Neural progenitor cell (in vitro differentiated cells): Measurements from ENCODE around the gene XPR1.

Source experiments
- CTCF ChIP-seq: fragments of 200-600 bp; sonication (generic); IDR thresholded peaks from 2 replicates; pipeline ENCODE4 v1.5.1; 2017; ENCODE audit warnings: antibody characterized with exemption, mild to moderate bottlenecking
- EZH2 ChIP-seq: fragments of 200-600 bp; sonication (generic); IDR thresholded peaks from 2 replicates; pipeline ENCODE4 v1.6.1; 2017; ENCODE audit warnings: antibody characterized with exemption, mild to moderate bottlenecking, moderate library complexity
- EZH2phosphoT487 ChIP-seq: fragments of 200-600 bp; sonication (generic); IDR thresholded peaks from 2 replicates; pipeline ENCODE4 v1.6.1; 2017; ENCODE audit warnings: antibody characterized with exemption

DNA sequence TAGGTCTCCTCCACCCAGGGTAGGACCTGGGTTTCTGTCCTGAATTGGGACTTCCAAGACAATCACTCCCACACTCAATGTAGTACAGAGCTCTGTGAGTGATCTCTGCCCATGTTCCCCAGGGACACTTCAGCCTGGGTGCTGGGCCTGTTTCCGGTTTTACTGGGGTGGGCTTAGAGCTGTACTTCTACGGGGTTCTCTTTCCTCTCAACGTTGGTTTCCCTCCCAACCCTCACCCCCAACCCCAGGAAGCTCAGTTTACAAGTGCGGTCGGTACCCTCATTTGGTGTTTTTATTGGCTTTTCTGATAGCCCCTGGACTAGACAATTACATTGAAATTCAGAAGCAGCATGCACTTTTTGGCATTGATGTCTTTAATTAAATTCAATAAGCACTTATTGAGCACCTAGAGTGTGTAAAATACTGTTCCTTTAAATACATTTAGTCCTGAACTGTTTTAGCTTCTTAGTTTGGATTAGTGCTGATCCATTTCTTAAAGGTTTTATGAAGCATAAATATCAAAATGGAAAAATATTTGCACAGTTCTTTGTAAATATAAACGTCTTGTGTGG is 542 bp upstream of the XPR1 start:
- TF ChIP-seq CTCF (no peak), EZH2 (no peak), EZH2phosphoT487 (no peak)
